OCI-LY1 (cell line): ENCODE measurements around the gene ATG14.

Source experiments
- EZH2 ChIP-seq: fragments of 200-600 bp; sonication (generic), shearing (Covaris generic); IDR thresholded peaks from 2 replicates; pipeline ENCODE4 v1.8.0; 2017; ENCODE audit warnings: borderline replicate concordance, mixed run types, mild to moderate bottlenecking, antibody characterized with exemption, low read length, moderate library complexity, mixed read lengths
- TF ChIP-seq, protein P1 (sequence below): fragments of 200-600 bp; sonication (generic), shearing (Covaris generic); IDR thresholded peaks from 2 replicates; pipeline ENCODE4 v1.5.1; 2017; ENCODE audit warnings: mild to moderate bottlenecking, antibody characterized with exemption, low read length, moderate library complexity, mixed read lengths

DNA sequence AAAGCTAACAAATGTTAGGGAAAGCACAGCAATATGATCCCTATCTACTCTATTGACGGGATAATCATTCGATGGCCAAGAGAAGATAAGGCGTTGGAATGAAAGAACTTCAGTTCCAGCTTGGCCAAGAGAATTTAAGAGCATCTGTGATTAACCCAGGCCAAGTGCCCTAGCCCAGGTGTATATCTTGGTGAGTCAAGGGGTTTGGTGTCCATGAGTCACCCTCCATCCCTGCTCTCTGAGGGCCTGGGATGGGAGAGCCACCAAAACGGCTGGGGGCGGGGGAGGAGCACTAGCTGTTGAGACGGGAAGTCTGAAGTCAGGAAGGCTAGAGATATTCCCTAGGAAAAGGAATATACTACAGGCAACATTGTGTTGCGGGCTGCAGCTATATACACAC, 15.8 kb upstream of the ATG14 start:
- TF ChIP-seq, protein P1, sequence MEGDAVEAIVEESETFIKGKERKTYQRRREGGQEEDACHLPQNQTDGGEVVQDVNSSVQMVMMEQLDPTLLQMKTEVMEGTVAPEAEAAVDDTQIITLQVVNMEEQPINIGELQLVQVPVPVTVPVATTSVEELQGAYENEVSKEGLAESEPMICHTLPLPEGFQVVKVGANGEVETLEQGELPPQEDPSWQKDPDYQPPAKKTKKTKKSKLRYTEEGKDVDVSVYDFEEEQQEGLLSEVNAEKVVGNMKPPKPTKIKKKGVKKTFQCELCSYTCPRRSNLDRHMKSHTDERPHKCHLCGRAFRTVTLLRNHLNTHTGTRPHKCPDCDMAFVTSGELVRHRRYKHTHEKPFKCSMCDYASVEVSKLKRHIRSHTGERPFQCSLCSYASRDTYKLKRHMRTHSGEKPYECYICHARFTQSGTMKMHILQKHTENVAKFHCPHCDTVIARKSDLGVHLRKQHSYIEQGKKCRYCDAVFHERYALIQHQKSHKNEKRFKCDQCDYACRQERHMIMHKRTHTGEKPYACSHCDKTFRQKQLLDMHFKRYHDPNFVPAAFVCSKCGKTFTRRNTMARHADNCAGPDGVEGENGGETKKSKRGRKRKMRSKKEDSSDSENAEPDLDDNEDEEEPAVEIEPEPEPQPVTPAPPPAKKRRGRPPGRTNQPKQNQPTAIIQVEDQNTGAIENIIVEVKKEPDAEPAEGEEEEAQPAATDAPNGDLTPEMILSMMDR = no peak
- no peak for TF ChIP-seq EZH2
